H9 (cell line): ENCODE measurements around the gene SLBP. TPM values are rescaled to one million over a fixed set of nuclear protein-coding genes. Genes with fewer than 3 reads are reported as not detected.

Experiments used
- DNase-seq: peaks from one replicate; pipeline ENCODE4 v3.0.0-alpha.2; 2017
- H2AFZ ChIP-seq: one replicate; pipeline ENCODE4 v1.6.1; 2013; ENCODE audit warnings: mild to moderate bottlenecking, low read length, control low read depth, moderate library complexity
- H2AK5ac ChIP-seq: 2 replicates; pipeline ENCODE4 v1.6.1; 2013; ENCODE audit warnings: low read length, control low read depth, mixed read lengths; ENCODE audit not compliant: insufficient read length
- H2BK120ac ChIP-seq: one replicate; pipeline ENCODE4 v1.6.1; 2013; ENCODE audit warnings: low read depth, mild to moderate bottlenecking, low read length, control low read depth, inconsistent platforms; ENCODE audit not compliant: poor library complexity, severe bottlenecking
- H2BK12ac ChIP-seq: 2 replicates; pipeline ENCODE4 v1.6.1; 2013; ENCODE audit warnings: low read length, control low read depth, mixed read lengths, low read depth; ENCODE audit not compliant: insufficient read length
- H2BK15ac ChIP-seq: 2 replicates; pipeline ENCODE4 v1.6.1; 2013; ENCODE audit warnings: low read depth, low read length, control low read depth
- H2BK20ac ChIP-seq: one replicate; pipeline ENCODE4 v1.6.1; 2013; ENCODE audit warnings: low read depth, mild to moderate bottlenecking, low read length, control low read depth, inconsistent platforms; ENCODE audit not compliant: poor library complexity, severe bottlenecking
- H2BK5ac ChIP-seq: 2 replicates; pipeline ENCODE4 v1.6.1; 2013; ENCODE audit warnings: low read length, control low read depth, mixed read lengths; ENCODE audit not compliant: insufficient read length
- H3K14ac ChIP-seq: 2 replicates; pipeline ENCODE4 v1.6.1; 2013; ENCODE audit warnings: low read length, control low read depth; ENCODE audit not compliant: insufficient read depth
- H3K18ac ChIP-seq: 2 replicates; pipeline ENCODE4 v1.6.1; 2013; ENCODE audit warnings: low read depth, mild to moderate bottlenecking, mixed read lengths, low read length, control low read depth; ENCODE audit not compliant: insufficient read length
- H3K23ac ChIP-seq: 2 replicates; pipeline ENCODE4 v1.6.1; 2013; ENCODE audit warnings: low read length, control low read depth, mixed read lengths, low read depth; ENCODE audit not compliant: insufficient read length
- H3K23me2 ChIP-seq: 2 replicates; pipeline ENCODE4 v1.6.1; 2013; ENCODE audit warnings: low read depth, mild to moderate bottlenecking, mixed read lengths, low read length, control low read depth; ENCODE audit not compliant: insufficient read length, poor library complexity, severe bottlenecking
- H3K27ac ChIP-seq: 2 replicates; pipeline ENCODE4 v1.5.1; 2013; ENCODE audit warnings: low read length, control low read depth, mixed read lengths, low read depth; ENCODE audit not compliant: insufficient read length
- H3K27me3 ChIP-seq: 2 replicates; pipeline ENCODE4 v1.6.1; 2013; ENCODE audit warnings: low read length, control low read depth, inconsistent platforms; ENCODE audit not compliant: insufficient read depth
- H3K4ac ChIP-seq: 2 replicates; pipeline ENCODE4 v1.6.1; 2013; ENCODE audit warnings: low read depth, mild to moderate bottlenecking, control low read depth, inconsistent platforms, low read length, moderate library complexity
- H3K4me1 ChIP-seq: 2 replicates; pipeline ENCODE4 v1.6.1; 2013; ENCODE audit warnings: low read length, control low read depth, inconsistent platforms; ENCODE audit not compliant: insufficient read depth
- H3K4me2 ChIP-seq: 2 replicates; pipeline ENCODE4 v1.6.1; 2013; ENCODE audit warnings: low read length, control low read depth, mixed read lengths; ENCODE audit not compliant: insufficient read length, insufficient read depth
- H3K56ac ChIP-seq: 2 replicates; pipeline ENCODE4 v1.6.1; 2013; ENCODE audit warnings: low read depth, mild to moderate bottlenecking, mixed read lengths, low read length, control low read depth; ENCODE audit not compliant: insufficient read length
- H3K79me1 ChIP-seq: 2 replicates; pipeline ENCODE4 v1.6.1; 2013; ENCODE audit warnings: low read depth, mild to moderate bottlenecking, moderate library complexity, low read length, control low read depth, inconsistent platforms; ENCODE audit not compliant: insufficient read depth, poor library complexity, severe bottlenecking
- H3K79me2 ChIP-seq: 2 replicates; pipeline ENCODE4 v1.6.1; 2013; ENCODE audit warnings: low read length, control low read depth, inconsistent platforms; ENCODE audit not compliant: insufficient read depth
- H3K9ac ChIP-seq: 2 replicates; pipeline ENCODE4 v1.6.1; 2013; ENCODE audit warnings: low read length, control low read depth, mixed read lengths; ENCODE audit not compliant: insufficient read length; ENCODE audit errors: extremely low read depth
- H3K9me3 ChIP-seq: one replicate; pipeline ENCODE4 v1.6.1; 2013; ENCODE audit warnings: low read depth, low read length, inconsistent platforms; ENCODE audit not compliant: control insufficient read depth
- H3T11ph ChIP-seq: one replicate; pipeline ENCODE4 v1.6.1; 2013; ENCODE audit warnings: mild to moderate bottlenecking, low read length, control low read depth, inconsistent platforms
- H4K20me1 ChIP-seq: one replicate; pipeline ENCODE4 v1.6.1; 2013; ENCODE audit not compliant: control insufficient read depth, insufficient read length, insufficient read depth
- H4K5ac ChIP-seq: 2 replicates; pipeline ENCODE4 v1.6.1; 2013; ENCODE audit warnings: low read depth, mild to moderate bottlenecking, mixed read lengths, low read length, control low read depth; ENCODE audit not compliant: insufficient read length
- H4K8ac ChIP-seq: replicated peaks from 2 replicates; pipeline ENCODE4 v1.6.1; 2013; ENCODE audit warnings: low read length, control low read depth, mixed read lengths, low read depth; ENCODE audit not compliant: insufficient read length
- H4K91ac ChIP-seq: 2 replicates; pipeline ENCODE4 v1.6.1; 2013; ENCODE audit warnings: low read depth, mild to moderate bottlenecking, moderate library complexity, mixed read lengths, low read length, control low read depth; ENCODE audit not compliant: insufficient read length
- H3K27ac Mint-ChIP-seq, 3 experiments: 2 replicates in 2 of 3; 3 replicates in 1 of 3; pipeline ENCODE4 v1.8.0; 2020 to 2021; ENCODE audit warnings: mixed read lengths in 3 of 3, mild to moderate bottlenecking in 1 of 3, moderate library complexity in 1 of 3
- H3K27me3 Mint-ChIP-seq: 2 replicates; pipeline ENCODE4 v1.8.0; 2021; ENCODE audit warnings: low read depth, mild to moderate bottlenecking, moderate library complexity, mixed read lengths
- H3K36me3 Mint-ChIP-seq, 3 experiments: 2 replicates in 2 of 3; 3 replicates in 1 of 3; pipeline ENCODE4 v1.8.0; 2020 to 2021; ENCODE audit warnings: low read depth in 3 of 3, mixed read lengths in 3 of 3; ENCODE audit not compliant: insufficient read depth in 1 of 3
- H3K4me1 Mint-ChIP-seq, 2 experiments: 2 replicates each; pipeline ENCODE4 v1.8.0; 2020; ENCODE audit warnings: mixed read lengths in 2 of 2
- H3K4me3 Mint-ChIP-seq, 2 experiments: 2 replicates in 1 of 2; 3 replicates in 1 of 2; pipeline ENCODE4 v1.8.0; 2020 to 2021; ENCODE audit warnings: mild to moderate bottlenecking in 2 of 2, mixed read lengths in 2 of 2, moderate library complexity in 1 of 2
- H3K9me3 Mint-ChIP-seq, 2 experiments: 2 replicates in 1 of 2; 3 replicates in 1 of 2; pipeline ENCODE4 v1.8.0; 2020; ENCODE audit warnings: mild to moderate bottlenecking in 2 of 2, mixed read lengths in 2 of 2, moderate library complexity in 1 of 2
- WGBS: extraction: QIAGEN DNeasy Blood & Tissue Kit; methylation state at CpG from one replicate; pipeline ENCODE4 v1.1.7; 2013; ENCODE audit warnings: missing lambda C conversion rate, low lambda C conversion rate, mixed read lengths; ENCODE audit not compliant: insufficient read length; ENCODE audit errors: extremely low coverage; 5-methylcytosine and 5-hydroxymethylcytosine counted together
- total RNA-seq: library from RNA; stranded (reverse); gene quantifications from 2 replicates; pipeline ENCODE4 v1.2.1, GENCODE V29; 2021
- TF ChIP-seq, protein P1 (sequence below): fragments of 200-600 bp; sonication (generic); conservative IDR thresholded peaks from 3 replicates; pipeline ENCODE4 v1.8.0; 2021; ENCODE audit warnings: antibody characterized with exemption, mild to moderate bottlenecking

Gene SLBP
- total RNA-seq, 1 experiment from 2014 or later, result 62.7 TPM

DNA sequence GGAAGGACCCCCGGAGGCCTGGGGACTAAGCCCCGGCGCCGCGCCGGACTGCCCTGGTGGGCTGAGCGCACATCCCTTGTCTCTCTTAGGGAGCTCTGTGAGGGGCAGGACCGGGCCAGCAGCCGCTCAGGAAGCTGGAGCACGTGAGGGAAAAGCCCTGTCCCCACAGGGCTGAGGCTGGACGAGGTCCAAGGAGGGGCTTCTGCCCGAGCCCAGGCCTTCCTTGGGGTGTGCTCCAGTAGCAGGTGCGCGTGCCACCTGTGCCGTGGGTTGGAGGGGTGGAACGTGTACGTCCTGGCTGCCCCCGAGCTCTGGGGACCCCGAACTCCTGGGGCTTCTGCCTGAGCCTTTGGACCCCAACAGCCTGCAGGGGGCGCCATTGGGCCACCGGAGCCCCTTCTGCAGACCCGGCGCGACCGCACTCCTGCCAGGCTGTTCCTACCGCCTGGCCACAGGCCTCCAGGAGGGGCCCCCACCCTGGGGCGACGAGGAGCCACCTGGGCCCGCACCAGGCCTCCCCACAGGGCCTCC lies 36.4 kb upstream of the SLBP start:
- Histone ChIP-seq H2BK15ac (no peak overlapping the region), H3K23me2 (no peaks in the 10 kb centered on the region), H3K27ac (no peak overlapping the region), H4K5ac (no peak overlapping the region), H4K20me1 (no peaks in the 10 kb centered on the region), H3K56ac (no peak overlapping the region), H3K79me1 (no peaks in the 10 kb centered on the region), H3K27me3 (no peaks in the 10 kb centered on the region), H3K23ac (no peak overlapping the region), H3T11ph (no peak overlapping the region), H3K4me1 (no peaks in the 10 kb centered on the region), H3K4me2 (peak overlapping the region; percentile 17), H3K9me3 (no peaks in the 10 kb centered on the region), H2AFZ (no peak overlapping the region), H4K91ac (no peak overlapping the region), H2AK5ac (no peak overlapping the region), H3K18ac (no peak overlapping the region), H2BK120ac (no peak overlapping the region), H3K14ac (no peak overlapping the region), H3K4ac (no peak overlapping the region), H2BK5ac (no peak overlapping the region), H2BK12ac (no peak overlapping the region), H4K8ac (no peak overlapping the region), H2BK20ac (no peak overlapping the region), H3K9ac (no peak overlapping the region), H3K79me2 (no peaks in the 10 kb centered on the region)
- peaks cover 0 to 12% of the 10 kb centered on the region in 2 experiments; a peak in 1 of 4 replicates for H3K4me1 Mint-ChIP-seq
- TF ChIP-seq, protein P1, sequence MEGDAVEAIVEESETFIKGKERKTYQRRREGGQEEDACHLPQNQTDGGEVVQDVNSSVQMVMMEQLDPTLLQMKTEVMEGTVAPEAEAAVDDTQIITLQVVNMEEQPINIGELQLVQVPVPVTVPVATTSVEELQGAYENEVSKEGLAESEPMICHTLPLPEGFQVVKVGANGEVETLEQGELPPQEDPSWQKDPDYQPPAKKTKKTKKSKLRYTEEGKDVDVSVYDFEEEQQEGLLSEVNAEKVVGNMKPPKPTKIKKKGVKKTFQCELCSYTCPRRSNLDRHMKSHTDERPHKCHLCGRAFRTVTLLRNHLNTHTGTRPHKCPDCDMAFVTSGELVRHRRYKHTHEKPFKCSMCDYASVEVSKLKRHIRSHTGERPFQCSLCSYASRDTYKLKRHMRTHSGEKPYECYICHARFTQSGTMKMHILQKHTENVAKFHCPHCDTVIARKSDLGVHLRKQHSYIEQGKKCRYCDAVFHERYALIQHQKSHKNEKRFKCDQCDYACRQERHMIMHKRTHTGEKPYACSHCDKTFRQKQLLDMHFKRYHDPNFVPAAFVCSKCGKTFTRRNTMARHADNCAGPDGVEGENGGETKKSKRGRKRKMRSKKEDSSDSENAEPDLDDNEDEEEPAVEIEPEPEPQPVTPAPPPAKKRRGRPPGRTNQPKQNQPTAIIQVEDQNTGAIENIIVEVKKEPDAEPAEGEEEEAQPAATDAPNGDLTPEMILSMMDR, result peak; percentile 97
- no peaks in the 10 kb centered on the region for H3K27me3 Mint-ChIP-seq
- peaks cover 3 to 21% (median 17%) of the 10 kb centered on the region in 3 experiments; a peak in 6 of 7 replicates for H3K36me3 Mint-ChIP-seq
- H3K4me3 Mint-ChIP-seq, result no peak overlapping the region
- no CpG with 5 or more reads among the region's 29 CpGs for WGBS
- no peaks in the 10 kb centered on the region for H3K9me3 Mint-ChIP-seq
- no peak overlapping the region for H3K27ac Mint-ChIP-seq
- DNase-seq, result peak; percentile 85
